HG03521 (cell line): ENCODE data around the gene RHOG.
A peak's percentile ranks its signal among the peaks of the same experiment; 100 is the strongest.
"Not testable (repeated sequence)": the region's sequence is repeated elsewhere in the genome, so short reads cannot be mapped to it uniquely, and the experiment has no call there.

Experiments used
- ATAC-seq: cut with Tn5 transposase; IDR thresholded peaks from one replicate; pipeline ENCODE4 v1.9.1; 2021; ENCODE audit warnings: mild to moderate bottlenecking, moderate library complexity; ENCODE audit not compliant: unreplicated experiment

Gene RHOG

DNA sequence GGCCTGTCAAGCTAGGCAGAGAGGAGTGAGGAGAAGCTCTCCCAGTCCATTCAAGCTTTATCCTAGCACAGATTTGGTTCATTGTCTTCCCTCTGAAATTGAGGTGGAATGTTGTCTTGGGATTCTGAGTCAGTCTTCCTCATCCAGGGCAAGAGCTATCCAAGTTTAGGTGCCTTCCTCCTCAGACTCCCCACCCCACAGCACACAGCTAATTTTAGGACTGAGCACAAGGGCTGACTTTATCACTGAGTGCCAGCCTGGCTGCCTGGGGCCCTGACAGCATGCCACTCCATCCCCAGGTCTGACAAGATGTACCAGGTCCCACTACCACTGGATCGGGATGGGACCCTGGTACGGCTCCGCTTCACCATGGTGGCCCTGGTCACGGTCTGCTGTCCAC, 29.8 kb downstream of the RHOG start:
- ATAC-seq = no peak

DNA sequence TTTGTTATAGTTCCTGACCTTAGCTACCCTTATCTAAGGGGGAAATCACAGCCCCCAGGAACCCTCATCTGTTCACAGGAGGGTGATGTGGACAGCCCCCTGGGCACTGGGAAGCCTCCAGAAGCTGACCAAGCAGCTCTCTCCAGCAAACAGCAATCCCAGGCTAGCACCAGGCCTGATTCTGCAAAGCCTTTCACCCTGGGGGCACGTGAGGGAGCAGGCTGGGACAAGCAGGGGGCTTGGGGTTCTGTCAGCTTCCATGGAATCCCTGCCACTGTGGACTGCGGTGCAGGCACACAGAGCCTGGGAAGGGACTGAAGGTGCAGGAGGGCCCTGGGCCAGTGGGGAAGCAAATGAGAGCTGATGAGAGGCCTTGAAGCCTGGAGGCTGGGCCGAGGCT, 30.3 kb downstream of the RHOG start:
- ATAC-seq = no peak

- ATAC-seq = no peak
These were observed 31.2 kb downstream of the RHOG start for GRCh38 chr11:3809624-3809928.

DNA sequence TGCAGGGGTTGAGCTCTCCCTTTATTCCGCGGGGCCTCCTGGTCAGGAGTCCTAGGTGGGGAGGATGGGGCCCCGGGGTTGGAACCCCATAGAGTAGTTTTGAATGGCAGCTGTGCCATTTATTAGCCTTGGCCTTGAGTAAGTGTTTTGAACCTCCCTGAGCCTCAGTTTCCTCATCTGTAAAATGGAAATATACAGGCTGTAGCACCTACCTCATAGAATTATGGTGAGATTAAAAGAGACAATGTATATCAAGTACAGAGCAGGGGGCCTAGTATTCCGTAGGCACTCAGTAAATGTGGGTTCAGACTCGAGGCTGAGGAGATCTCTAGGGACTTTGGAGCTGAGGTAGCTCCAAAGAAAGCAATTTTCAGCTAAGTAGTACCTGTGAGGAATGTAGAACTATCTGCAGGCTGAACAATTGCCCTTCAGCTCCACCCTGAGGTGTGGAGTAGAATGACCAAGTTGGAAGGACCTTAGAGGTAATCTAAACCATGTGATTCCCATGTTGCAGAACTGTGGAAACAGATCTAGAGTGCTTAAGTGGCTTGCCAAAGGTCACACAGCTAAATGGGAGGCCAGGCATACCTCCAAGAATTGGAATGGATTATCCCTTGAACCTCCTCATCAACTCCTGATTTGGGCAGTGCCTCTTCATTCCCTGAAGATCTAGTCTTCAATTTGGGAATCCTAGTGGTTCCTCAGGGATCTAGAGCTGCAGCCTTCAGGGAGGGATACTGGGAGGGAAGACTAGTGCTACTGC, 31.7 kb downstream of the RHOG start:
- ATAC-seq = peak; percentile 70

- ATAC-seq = peak; percentile 58
These were observed 32.6 kb downstream of the RHOG start, which contains the start of gene PGAP2 for GRCh38 chr11:3807909-3808860. Gene PGAP2, plus strand, starts transcription at chr11:3808560. Its CDS starts 2,700 bp downstream, at chr11:3811260.

DNA sequence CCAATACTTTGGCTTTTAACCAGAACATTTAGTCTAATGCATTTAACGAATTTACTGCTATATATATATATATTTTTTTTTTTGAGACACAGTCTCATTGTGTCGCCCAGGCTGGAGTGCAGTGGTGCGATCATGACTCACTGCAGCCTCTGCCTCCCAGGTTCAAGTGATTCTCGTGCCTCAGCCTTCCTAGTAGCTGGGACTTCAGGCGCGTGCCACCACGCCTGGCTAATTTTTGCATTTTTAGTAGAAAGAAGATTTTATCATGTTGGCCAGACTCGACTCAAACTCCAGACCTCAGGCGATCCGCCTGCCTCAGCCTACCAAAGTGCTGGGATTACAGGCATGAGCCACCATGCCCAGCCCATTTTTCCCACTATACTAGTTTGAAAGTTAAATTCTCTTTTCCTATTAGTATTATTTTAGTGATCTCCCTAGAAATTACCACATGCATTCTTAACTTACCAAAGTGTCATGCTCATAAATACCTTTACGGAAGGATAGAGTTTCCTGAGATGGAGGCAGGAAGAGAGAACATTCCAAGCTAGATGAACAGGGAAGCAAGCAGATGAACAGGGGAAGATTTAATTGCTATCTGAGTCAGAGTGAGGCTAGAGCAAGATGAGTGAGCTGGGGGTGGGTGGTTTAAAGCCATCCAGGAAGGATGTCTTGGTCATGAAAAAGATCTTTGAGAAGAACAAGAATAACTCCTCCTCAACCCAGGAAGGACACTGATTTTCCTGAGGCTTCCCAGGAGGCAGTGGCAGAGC, 36.8 kb downstream of the RHOG start:
- no peak for ATAC-seq

DNA sequence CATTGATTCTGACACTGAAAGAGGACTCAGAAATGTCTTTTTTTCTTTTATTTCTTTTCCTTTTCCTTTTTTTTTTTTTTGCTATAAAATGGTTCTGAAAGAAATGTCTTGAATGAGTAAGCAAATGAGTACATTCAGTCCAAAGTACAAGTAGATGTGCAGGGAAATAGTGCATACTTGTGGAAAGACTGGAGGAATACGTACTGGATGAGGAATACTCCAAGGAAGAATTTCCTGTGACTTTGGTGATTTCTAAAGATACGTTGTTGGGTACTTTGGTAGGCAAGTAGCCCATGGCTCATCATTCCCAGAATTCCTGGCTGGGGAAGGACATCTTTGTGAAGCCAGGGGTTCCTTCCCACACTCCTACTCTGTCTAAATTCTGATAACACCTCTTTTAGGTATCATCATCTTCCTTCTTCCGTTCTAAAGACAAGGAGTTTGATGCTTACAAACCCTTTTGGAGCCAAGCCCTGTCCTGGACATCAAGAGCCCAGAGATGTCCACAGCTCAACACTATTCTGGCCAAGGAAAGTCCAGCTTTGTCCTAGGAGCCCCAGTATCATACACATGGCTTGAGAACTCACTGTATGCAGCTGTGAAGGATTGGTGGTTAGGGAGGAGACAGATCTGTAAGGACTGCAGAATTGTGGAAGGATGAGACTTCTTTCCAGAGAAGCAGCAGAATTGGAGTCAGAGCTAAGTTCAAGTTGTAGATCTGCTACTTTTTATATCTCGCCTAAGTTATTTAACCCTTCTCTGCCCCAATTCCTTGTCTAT, 38.6 kb downstream of the RHOG start:
- no peak for ATAC-seq

DNA sequence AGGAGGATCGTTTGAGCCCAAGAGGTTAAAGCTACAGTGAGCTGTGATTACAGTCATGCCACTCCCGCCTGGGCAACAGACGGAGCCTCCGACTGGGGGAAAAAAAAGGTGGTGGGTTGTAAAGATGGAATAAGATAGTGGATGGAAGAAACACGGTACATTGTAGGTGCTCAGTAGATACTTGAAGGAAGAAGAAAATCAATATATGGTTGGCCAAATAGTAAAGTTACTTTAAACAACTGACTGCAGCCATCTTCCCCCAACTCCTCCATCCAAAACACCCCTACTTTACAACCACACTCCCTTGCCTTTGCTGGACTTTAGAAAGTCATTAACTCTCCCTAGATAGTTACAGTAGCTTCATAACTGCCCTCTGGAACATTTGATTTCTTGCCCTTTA, 40.9 kb downstream of the RHOG start:
- ATAC-seq = no peak

DNA sequence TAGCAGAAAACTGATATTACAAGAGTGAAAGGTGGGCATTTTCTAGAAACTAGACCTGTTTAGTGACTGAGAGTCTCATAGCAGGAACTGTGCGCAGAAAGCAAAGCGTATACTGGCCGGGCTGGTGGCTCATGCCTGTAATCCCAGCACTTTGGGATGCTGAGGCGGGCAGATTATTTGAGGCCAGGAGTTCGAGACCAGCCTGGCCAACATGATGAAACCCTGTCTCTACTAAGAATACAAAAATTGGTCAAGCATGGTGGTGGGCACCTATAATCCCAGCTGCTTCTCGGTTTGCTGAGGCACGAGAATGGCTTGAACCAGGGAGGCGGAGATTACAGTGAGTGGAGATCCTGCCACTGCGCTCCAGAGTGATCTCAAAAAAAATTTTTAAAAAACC, 41.6 kb downstream of the RHOG start:
- ATAC-seq = no peak

- ATAC-seq = peak; percentile 93
These were observed 43.2 kb downstream of the RHOG start, which contains the start of gene NUP98 for GRCh38 chr11:3797329-3798090. Gene NUP98, minus strand, starts transcription at chr11:3797554. Its CDS starts 15,437 bp downstream, at chr11:3782117.

DNA sequence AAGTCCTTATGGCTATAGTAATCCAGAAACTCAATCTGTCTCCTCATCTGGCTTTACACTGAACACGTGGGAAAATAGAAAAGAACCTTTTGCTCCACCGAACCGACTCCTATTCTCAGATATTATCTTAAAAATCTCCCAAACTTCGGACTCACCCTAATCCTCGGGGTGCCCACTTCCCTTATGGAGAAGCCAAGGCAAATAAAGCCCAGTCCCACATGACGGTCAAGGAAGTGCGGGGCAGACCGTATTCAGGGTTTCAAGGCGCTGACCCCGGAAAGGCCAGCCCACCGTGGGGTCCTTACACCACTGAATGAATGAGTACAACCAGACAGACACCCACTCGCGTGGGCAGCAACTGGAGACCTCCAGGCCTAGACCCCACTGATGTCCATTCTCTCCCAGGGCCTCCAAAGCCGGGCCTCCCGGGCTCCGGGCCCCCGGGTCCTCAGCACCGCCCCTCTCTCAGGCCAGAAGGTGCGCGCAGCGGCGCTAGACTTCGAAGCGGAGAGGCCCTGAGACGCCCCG, 43.9 kb downstream of the RHOG start:
- peak; percentile 26 for ATAC-seq

DNA sequence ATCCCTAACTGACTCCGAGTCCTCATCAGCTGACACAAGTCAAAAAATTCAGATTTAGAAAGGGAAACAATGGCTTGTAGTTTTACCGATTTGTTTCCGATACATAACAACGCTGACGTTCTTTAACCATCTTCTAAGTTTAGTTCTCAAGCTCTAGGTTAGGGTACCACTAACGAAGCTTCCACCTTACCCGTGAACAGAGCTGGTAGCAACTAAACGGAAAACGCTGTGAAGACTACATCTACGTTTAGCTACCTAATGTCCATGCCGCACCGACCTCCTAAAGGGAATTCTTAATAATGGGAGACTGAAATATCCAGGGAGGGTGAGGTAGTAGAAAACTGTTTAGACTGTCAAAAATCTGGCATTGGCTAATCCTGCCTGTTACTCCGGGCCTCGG, 44.4 kb downstream of the RHOG start:
- ATAC-seq = no peak

DNA sequence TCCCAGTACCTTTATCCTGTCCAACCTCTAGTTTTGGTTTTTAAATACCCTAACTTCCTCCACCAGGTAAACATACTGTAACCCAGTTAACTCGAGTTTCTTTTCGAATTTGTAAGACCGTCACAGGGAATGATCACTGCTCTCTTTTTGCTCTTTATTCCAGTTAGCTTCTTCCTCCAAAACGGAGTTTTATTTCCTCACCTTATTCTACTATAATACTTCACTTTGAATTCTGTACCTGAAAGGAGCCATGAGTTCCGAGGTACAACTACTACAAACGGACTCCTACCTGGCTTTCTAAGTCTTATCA, 44.8 kb downstream of the RHOG start:
- ATAC-seq = no peak

GRCh38 chr11:3795131-3796001, 45.4 kb downstream of the RHOG start:
- no peak for ATAC-seq

DNA sequence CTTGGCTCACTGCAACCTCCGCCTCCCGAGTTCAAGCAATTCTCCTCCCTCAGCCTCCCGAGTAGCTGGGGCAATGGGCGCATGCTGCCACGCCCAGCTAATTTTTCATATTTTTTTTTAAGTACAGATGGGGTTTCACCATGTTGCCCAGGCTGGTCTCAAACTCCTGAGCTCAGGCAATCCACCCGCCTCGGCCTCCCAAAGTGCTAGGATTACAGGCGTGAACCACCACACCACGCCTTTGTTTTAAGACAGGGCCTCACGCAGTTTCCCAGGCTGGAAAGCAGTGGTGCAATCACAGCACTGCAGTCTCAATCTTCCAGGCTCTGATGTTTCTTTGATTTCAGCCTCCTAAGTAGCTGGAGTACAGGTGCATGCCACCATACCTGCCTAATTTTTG, 46.4 kb downstream of the RHOG start:
- ATAC-seq = not testable (repeated sequence)

GRCh38 chr11:3786781-3787428, 53.9 kb downstream of the RHOG start:
- ATAC-seq = no peak

- ATAC-seq = no peak
These were observed 57.1 kb downstream of the RHOG start for GRCh38 chr11:3783611-3784010.

DNA sequence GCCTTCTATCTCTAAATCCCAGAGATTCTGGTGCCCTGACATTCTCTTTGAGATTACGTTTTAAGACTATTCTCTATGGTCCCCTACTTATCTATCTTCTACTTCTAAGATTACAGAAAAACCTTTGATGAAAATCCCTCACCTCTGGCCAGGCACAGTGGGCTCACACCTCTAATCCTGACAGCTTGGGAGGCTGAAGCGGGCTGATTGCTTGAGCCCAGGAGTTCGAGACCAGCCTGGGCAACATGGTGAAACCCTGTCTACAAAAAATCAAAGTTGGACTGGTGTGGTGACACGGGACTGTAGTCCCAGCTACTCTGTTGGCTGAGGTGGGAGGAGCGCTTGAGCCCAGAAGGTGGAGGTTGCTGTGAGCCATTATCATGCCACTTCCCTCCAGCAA, 57.8 kb downstream of the RHOG start:
- ATAC-seq = no peak
